Spleen (tissue), 7 donors: ENCODE measurements around the gene SLC5A11.

Experiments
- POLR2A ChIP-seq, 3 donors: fragments of 450-650 bp; IDR thresholded peaks; one replicate each; pipeline ENCODE4 v1.5.1; 2017; ENCODE audit warnings: antibody characterized with exemption in 3 of 3, mild to moderate bottlenecking in 1 of 3
- TF ChIP-seq, protein P1 (sequence below), 11 experiments: fragments of 200-600 bp in 7 of 11; fragments of 450-650 bp in 4 of 11; sonication (generic) in 4 of 11; IDR thresholded peaks in 8 of 11; conservative IDR thresholded peaks in 3 of 11; 1 replicate in 7 of 11; 2 replicates in 4 of 11; pipeline versions ENCODE4 v1.4.0 to v1.8.0; 2016 to 2021; ENCODE audit warnings: antibody characterized with exemption in 11 of 11, inconsistent platforms in 4 of 11, mild to moderate bottlenecking in 1 of 11
- donor health status: DM: no; HTN: no; CAD: no; lungs with moderate emphysema.
- donor health status: DM: no; HTN: no; CAD: no.
- donor health status: DM: no; HTN: no; CAD: no.

DNA sequence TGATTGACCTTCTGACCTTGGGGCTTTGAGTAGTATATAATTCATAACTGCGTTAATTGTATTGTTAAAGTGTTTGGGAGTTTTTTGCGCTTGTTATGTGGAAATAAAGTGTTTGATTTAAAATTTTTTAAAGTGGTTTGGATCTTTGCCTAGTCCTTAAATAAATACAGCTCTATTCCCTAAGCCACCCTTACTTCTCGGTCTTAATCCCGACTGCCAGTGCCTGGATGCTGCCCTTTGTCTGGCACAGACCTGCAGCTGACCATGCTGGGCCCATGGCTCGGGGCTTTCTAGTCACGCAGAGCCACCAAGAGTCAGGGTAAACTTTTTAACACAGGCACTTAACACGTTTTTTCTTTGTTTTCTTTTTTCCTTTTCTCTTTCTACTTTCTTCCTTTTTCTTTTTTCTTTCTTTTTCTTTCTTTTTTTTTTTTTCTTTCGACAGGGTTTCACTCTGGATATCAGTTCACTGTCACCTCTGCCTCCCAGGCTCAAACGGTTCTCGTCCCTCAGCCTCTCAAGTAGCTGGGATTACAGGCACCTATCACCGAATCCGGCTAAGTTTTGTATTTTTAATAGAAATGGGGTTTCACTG lies 19.6 kb upstream of the SLC5A11 start:
- TF ChIP-seq, protein P1, sequence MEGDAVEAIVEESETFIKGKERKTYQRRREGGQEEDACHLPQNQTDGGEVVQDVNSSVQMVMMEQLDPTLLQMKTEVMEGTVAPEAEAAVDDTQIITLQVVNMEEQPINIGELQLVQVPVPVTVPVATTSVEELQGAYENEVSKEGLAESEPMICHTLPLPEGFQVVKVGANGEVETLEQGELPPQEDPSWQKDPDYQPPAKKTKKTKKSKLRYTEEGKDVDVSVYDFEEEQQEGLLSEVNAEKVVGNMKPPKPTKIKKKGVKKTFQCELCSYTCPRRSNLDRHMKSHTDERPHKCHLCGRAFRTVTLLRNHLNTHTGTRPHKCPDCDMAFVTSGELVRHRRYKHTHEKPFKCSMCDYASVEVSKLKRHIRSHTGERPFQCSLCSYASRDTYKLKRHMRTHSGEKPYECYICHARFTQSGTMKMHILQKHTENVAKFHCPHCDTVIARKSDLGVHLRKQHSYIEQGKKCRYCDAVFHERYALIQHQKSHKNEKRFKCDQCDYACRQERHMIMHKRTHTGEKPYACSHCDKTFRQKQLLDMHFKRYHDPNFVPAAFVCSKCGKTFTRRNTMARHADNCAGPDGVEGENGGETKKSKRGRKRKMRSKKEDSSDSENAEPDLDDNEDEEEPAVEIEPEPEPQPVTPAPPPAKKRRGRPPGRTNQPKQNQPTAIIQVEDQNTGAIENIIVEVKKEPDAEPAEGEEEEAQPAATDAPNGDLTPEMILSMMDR (IDR thresholded peaks at IDR 0.05 in 8 of 11, conservative IDR thresholded peaks at IDR 0.05 in 3 of 11), result no peak
- TF ChIP-seq POLR2A (IDR thresholded peaks at IDR 0.05), result no peak
